Esophagus muscularis mucosa (tissue), 3 donors: ENCODE results near the gene CITED2.

Source experiments
- POLR2A ChIP-seq: fragments of 450-650 bp; IDR thresholded peaks from one replicate; pipeline ENCODE4 v1.6.1; 2017; ENCODE audit warnings: antibody characterized with exemption, moderate library complexity, mild to moderate bottlenecking, low read depth
- TF ChIP-seq, protein P1 (sequence below), 3 experiments: fragments of 200-600 bp in 2 of 3; fragments of 450-650 bp in 1 of 3; sonication (generic) in 2 of 3; IDR thresholded peaks; one replicate each; pipeline ENCODE4 v1.5.1; 2017 to 2019; ENCODE audit warnings: antibody characterized with exemption in 3 of 3, mild to moderate bottlenecking in 2 of 3, moderate library complexity in 1 of 3

DNA sequence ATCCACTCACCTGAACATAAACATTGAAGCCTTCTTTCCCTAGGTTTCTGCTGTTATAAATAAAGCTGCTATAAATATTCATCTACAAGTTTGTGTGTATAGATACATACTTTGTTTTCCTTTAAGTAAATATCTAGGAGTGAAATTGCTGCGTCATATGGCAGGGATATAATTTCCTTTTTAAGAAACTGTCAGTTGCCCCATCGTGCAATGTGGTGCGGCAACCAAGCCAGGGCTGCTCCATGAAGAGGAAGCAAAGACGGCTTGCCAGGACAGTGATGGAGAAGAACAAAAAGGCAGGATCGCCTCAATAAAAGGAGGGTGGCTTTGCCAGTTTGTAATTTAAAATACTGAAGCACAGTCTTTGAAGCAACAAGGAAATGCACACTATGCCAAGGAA is 36.6 kb downstream of the CITED2 start:
- TF ChIP-seq, protein P1, sequence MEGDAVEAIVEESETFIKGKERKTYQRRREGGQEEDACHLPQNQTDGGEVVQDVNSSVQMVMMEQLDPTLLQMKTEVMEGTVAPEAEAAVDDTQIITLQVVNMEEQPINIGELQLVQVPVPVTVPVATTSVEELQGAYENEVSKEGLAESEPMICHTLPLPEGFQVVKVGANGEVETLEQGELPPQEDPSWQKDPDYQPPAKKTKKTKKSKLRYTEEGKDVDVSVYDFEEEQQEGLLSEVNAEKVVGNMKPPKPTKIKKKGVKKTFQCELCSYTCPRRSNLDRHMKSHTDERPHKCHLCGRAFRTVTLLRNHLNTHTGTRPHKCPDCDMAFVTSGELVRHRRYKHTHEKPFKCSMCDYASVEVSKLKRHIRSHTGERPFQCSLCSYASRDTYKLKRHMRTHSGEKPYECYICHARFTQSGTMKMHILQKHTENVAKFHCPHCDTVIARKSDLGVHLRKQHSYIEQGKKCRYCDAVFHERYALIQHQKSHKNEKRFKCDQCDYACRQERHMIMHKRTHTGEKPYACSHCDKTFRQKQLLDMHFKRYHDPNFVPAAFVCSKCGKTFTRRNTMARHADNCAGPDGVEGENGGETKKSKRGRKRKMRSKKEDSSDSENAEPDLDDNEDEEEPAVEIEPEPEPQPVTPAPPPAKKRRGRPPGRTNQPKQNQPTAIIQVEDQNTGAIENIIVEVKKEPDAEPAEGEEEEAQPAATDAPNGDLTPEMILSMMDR (IDR thresholded peaks at IDR 0.05): no peak
- no peak for TF ChIP-seq POLR2A
